Neural cell (in vitro differentiated cells): ENCODE data around the gene NOTCH4.

ENCODE experiments used
- CTCF ChIP-seq: fragments of 450-650 bp; IDR thresholded peaks from 2 replicates; pipeline ENCODE4 v1.5.1; 2014; ENCODE audit warnings: antibody characterized with exemption, mild to moderate bottlenecking, moderate library complexity; ENCODE audit not compliant: poor library complexity, severe bottlenecking
- EP300 ChIP-seq: fragments of 450-650 bp; conservative IDR thresholded peaks from 2 replicates; pipeline ENCODE4 v1.6.1; 2014; ENCODE audit warnings: antibody characterized with exemption, mild to moderate bottlenecking, moderate library complexity; ENCODE audit not compliant: poor library complexity, severe bottlenecking
- EZH2 ChIP-seq: fragments of 200-600, 300-800 bp; shearing (Covaris generic), sonication (generic); IDR thresholded peaks from 2 replicates; pipeline ENCODE4 v1.6.1; 2014; ENCODE audit warnings: antibody characterized with exemption, low read length, borderline replicate concordance, mild to moderate bottlenecking; ENCODE audit not compliant: insufficient read depth, poor library complexity, severe bottlenecking
- POLR2AphosphoS5 ChIP-seq: IDR thresholded peaks from 2 replicates; pipeline ENCODE4 v1.6.1; 2012
- RAD21 ChIP-seq: fragments of 450-650 bp; conservative IDR thresholded peaks from 2 replicates; pipeline ENCODE4 v1.6.1; 2014; ENCODE audit warnings: antibody characterized with exemption, mild to moderate bottlenecking, moderate library complexity
- REST ChIP-seq: IDR thresholded peaks from 2 replicates; pipeline ENCODE4 v1.6.1; 2012; ENCODE audit warnings: borderline replicate concordance
- TAF1 ChIP-seq: IDR thresholded peaks from 2 replicates; pipeline ENCODE4 v1.6.1; 2012; ENCODE audit warnings: low read depth

GRCh38 chr6:32271429-32271828, 47.6 kb upstream of the NOTCH4 start:
- TF ChIP-seq CTCF = no peak
- TF ChIP-seq RAD21 = no peak
- no peak for TF ChIP-seq EZH2
- no peak for TF ChIP-seq TAF1
- no peak for TF ChIP-seq REST
- no peak for TF ChIP-seq POLR2AphosphoS5
- no peak for TF ChIP-seq EP300
